GM18867 (cell line): Measurements from ENCODE around the gene PGGT1B.

ENCODE experiments used
- ATAC-seq: cut with Tn5 transposase; IDR thresholded peaks from one replicate; pipeline ENCODE4 v1.9.1; 2021; ENCODE audit warnings: mild to moderate bottlenecking, moderate library complexity; ENCODE audit not compliant: unreplicated experiment

The PGGT1B gene

GRCh38 chr5:115186794-115187193 is 75.9 kb downstream of the PGGT1B start:
- no peak for ATAC-seq

GRCh38 chr5:115184770-115185169 is 77.9 kb downstream of the PGGT1B start:
- no peak for ATAC-seq

DNA sequence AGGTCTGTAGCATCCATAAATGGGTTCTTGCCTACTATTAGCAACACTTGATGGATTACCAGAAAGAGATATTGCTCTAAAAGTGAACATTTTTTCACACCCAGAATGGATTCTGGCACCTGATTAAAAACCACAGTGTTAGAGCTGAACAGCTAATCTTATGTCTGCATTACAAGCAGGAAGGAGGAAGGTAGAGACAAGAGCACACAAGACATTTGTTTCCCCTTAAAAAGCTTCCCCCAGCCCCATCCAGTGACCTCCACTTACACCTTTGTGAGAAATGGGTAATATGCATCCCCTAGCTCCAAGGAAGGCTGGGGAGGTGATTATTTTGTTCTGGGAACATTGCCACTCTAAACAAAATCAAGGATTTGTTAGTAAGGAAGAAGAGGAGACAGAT is 80.9 kb downstream of the PGGT1B start:
- ATAC-seq: no peak

GRCh38 chr5:115180165-115180709 is 82.4 kb downstream of the PGGT1B start:
- peak; percentile 77 for ATAC-seq

GRCh38 chr5:115179394-115180164 is 83.1 kb downstream of the PGGT1B start:
- ATAC-seq: peak; percentile 35

DNA sequence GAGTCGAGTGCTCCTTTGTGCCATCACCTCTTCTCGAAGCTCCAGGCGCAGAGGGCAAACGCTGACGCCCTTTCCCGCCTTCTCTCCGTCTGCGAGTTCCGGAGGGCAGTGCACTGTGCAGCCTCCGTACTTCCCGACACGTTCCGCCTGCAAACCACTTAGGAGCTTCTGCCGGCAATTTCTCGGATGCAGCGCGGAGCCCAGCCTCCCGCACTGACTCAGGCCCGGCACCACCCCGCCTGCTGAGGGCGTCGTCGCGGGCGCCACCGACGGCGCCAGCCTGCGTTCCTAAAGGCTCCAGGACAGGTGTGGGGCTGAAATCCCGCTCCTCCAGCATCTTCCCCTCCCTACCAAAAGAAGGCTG is 83.7 kb downstream of the PGGT1B start:
- no peak for ATAC-seq

GRCh38 chr5:115170929-115171510 is 91.7 kb downstream of the PGGT1B start:
- ATAC-seq: no peak

DNA sequence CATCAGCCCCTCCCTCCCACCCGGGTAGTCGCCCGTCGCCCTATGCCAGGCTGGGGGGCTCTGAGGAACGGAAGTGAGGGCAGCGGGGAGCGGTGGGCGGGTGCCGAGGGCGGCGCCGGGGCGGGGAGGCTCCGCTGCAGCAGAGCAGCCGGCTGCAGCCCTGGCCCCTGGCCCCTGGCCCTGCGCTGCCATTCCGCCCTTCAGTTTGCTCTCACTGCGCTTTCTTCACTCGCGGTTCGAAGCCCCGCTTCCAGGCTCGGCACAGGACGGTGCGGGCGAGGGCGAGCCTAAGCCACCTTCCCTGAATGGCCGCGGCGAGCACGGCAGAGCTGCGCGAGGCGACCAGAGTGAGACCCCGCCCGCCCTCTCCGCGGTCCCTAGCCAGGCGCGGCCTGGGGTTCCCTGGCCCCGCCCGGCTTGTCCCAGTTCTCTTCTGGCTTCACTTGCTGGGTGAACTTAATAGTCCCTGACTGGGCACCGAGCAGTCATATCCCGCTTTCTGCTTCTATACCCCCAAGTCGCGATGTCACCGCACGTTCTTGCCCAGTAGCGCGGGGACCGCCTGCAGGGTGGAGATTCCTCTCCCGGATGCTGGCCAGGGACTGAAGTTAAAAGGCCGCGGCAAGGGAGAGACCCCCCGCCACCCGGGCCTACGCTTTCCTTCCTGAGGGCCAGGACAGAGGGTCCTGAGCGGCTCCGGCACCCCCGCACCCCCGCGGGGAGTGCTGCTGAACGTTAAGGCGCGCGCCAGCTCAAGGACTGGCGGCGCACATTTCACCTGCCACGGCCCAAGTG is 92.3 kb downstream of the PGGT1B start:
- ATAC-seq: peak; percentile 56

DNA sequence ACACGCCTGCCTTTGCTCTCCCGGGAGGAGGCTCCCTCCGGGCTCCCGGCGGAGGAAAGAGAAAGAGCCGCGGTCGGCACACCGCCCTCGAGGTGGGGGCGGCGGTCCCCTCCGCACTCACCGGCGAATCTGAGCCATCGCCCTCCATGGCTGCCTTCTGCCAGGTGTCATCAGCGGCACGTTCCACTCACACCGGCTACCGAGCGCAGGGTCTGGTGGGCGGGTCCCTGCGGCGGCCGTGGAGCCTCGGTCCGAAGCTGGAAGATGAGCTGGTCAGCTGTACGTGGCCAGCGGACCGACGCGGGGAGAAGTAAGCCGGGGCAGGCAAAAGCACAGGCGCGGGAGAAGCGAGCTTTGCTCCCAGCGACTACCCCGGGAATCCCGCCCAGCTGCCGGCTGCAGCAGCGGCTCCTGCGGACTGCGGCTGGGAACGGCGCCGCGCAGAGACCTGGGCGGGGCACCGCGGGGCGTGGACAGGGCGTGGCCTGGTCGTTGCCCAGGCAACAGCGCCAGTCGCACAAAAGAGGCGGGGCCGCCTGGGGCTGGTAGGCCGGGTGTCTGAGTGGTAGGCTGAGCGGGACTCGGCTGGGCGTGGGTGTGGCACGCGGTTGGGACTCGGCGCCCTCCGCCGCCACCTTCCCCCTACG is 93.1 kb downstream of the PGGT1B start, which contains the start of gene TRIM36:
TRIM36 (minus strand) TSS at position 422 of the 647 bp plus-strand sequence; CDS start at position 148, 274 bp downstream.
- peak; percentile 98 for ATAC-seq

- ATAC-seq: no peak
Measured at GRCh38 chr5:115168829-115169486, 93.7 kb downstream of the PGGT1B start.

GRCh38 chr5:115166744-115167393 is 95.8 kb downstream of the PGGT1B start:
- no peak for ATAC-seq

DNA sequence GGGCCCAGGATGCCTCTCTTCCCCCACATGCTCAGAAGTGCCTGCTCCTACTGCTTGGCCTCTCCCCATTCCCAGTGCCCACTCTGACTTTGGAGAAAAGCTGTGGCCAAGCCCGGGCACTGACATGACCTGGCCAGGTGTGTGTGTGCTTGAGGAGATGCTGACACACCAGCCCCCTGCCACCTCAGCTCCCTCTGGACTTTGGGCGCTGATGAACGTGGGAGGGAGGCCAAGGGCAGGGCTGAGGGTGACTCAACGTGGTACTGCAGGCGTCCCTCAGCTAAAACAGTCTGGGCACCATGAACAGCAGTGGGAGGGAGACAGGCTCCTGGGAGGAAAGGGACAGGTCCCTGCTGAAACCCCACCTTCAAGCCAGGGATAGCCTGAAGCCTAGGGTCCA is 96.9 kb downstream of the PGGT1B start:
- ATAC-seq: no peak

DNA sequence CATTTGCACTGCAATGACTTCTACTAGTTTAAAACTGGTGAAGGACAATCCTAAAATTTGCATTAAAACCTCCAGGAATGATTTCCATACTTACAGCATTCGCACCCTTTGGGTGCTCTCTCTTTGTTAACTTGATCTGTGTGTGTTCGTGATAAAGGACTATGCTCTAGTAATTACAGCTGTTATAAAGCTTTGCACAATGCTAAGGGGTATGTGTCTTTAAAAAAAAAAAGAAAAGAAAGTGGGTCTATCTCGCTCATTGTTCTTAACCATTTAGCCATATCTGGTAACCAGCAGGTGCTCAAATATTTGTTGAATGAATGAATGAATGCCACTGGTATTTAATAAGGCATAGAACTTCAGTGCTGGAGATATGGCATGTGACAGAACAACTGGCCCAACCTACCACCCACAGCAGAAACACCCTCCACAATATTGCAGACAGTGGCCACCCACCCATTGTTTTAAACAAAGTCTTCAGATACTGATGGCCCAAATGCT is 101.7 kb downstream of the PGGT1B start:
- no peak for ATAC-seq
